PC-9 (cell line): ENCODE measurements around the gene OR6K6. TPM values are rescaled to one million over a fixed set of nuclear protein-coding genes. Genes with fewer than 3 reads are reported as not detected.

Experiments used
- Bru-seq: library from RNA; stranded (reverse); fragments of 400-500 nt; gene quantifications from one replicate; lab custom pipeline; 2021; lab: Mats Ljungman, UMichigan
- BruChase-seq, 2 experiments: library from RNA; stranded (reverse); fragments of 400-500 nt; gene quantifications; one replicate each; lab custom pipeline; 2021; lab: Mats Ljungman, UMichigan
- BruUV-seq: library from RNA; stranded (reverse); fragments of 400-500 nt; replicated peaks from 2 replicates; lab custom pipeline; 2021; lab: Mats Ljungman, UMichigan
- CTCF ChIA-PET: fragments of 300-600 bp; sonication (Branson Sonifier 250); formaldehyde crosslinking; loops from one replicate; lab custom pipeline; 2022; ENCODE audit warnings: antibody characterized with exemption; lab: Charles Lee
- POLR2A ChIA-PET: fragments of 300-600 bp; sonication (Branson Sonifier 250); formaldehyde crosslinking; loops from one replicate; lab custom pipeline; 2022; ENCODE audit warnings: antibody characterized with exemption; ENCODE audit not compliant: unreplicated experiment; lab: Charles Lee
- DNase-seq, 2 experiments: peaks; one replicate each; pipeline versions ENCODE4 v3.0.0 to v3.0.0-alpha.2; 2015 to 2022; ENCODE audit warnings: mixed read lengths in 1 of 2
- H2AFZ ChIP-seq: fragments of 200-600 bp; sonication (generic); 2 replicates; pipeline ENCODE4 v1.8.1; 2017; ENCODE audit warnings: antibody characterized with exemption
- H3F3A ChIP-seq: fragments of 200-600 bp; sonication (generic); 2 replicates; pipeline ENCODE4 v1.8.1; 2017; ENCODE audit warnings: antibody characterized with exemption, mild to moderate bottlenecking, low read depth; ENCODE audit not compliant: insufficient read depth
- H3K27ac ChIP-seq: fragments of 200-600 bp; sonication (generic); 2 replicates; pipeline ENCODE4 v1.6.1; 2016; ENCODE audit warnings: mixed run types
- H3K27me3 ChIP-seq: fragments of 200-600 bp; sonication (generic); 2 replicates; pipeline ENCODE4 v1.6.1; 2016; ENCODE audit warnings: low read depth, mixed run types; ENCODE audit not compliant: insufficient read depth
- H3K36me3 ChIP-seq: fragments of 200-600 bp; sonication (generic); 2 replicates; pipeline ENCODE4 v1.6.1; 2016; ENCODE audit warnings: low read depth, mixed run types
- H3K4me1 ChIP-seq: fragments of 200-600 bp; sonication (generic); replicated peaks from 2 replicates; pipeline ENCODE4 v1.6.1; 2016; ENCODE audit warnings: mixed run types; ENCODE audit not compliant: insufficient read depth
- H3K4me2 ChIP-seq: fragments of 200-600 bp; sonication (generic); 2 replicates; pipeline ENCODE4 v1.6.1; 2017; ENCODE audit warnings: mixed run types
- H3K4me3 ChIP-seq: fragments of 200-600 bp; sonication (generic); 2 replicates; pipeline ENCODE4 v1.6.1; 2016; ENCODE audit warnings: mixed run types
- H3K79me2 ChIP-seq: fragments of 200-600 bp; sonication (generic); 2 replicates; pipeline ENCODE4 v1.6.1; 2017; ENCODE audit warnings: low read depth, mixed run types
- H3K9me2 ChIP-seq: fragments of 200-600 bp; sonication (generic); 2 replicates; pipeline ENCODE4 v1.8.1; 2017; ENCODE audit warnings: mild to moderate bottlenecking; ENCODE audit not compliant: insufficient read depth
- H3K9me3 ChIP-seq: fragments of 200-600 bp; sonication (generic); 2 replicates; pipeline ENCODE4 v1.8.1; 2016; ENCODE audit warnings: low read depth; ENCODE audit not compliant: insufficient read depth
- H4K20me1 ChIP-seq: fragments of 200-600 bp; sonication (generic); 2 replicates; pipeline ENCODE4 v1.8.1; 2017; ENCODE audit not compliant: insufficient read depth
- EZH2 ChIP-seq: fragments of 200-600 bp; sonication (generic); IDR thresholded peaks from 2 replicates; pipeline ENCODE4 v1.8.0; 2017; ENCODE audit warnings: antibody characterized with exemption, low read depth
- intact Hi-C: fragments of 100-400 bp; cut with micrococcal nuclease; formaldehyde crosslinking; loops from one replicate; pipeline ENCODE4 v1.10.0; 2022; ENCODE audit not compliant: unreplicated experiment
- long read RNA-seq: library from polyadenylated mRNA; stranded (forward); transcript quantifications from one replicate; pipeline ENCODE4 v2.0.0, GENCODE V29; 2022
- total RNA-seq: library from RNA; stranded (reverse); gene quantifications from 2 replicates; pipeline ENCODE4 v1.2.3, GENCODE V29; 2021
- TF ChIP-seq, protein P1 (sequence below): fragments of 200-600 bp; sonication (generic); conservative IDR thresholded peaks from 2 replicates; pipeline ENCODE4 v1.6.1; 2017; ENCODE audit warnings: mixed run types, antibody characterized with exemption, mild to moderate bottlenecking, moderate library complexity

OR6K6 gene
- total RNA-seq, result not detected in 2 replicates
- not detected for Bru-seq, nascent RNA
- BruChase-seq, experiment 1, labeled RNA remaining after a 2-hour chase, result not detected
- not detected for BruChase-seq, experiment 2, labeled RNA remaining after a 6-hour chase
- long read RNA-seq, result 0 reads

GRCh38 chr1:158754420-158754819, at the start of gene OR6K6:
TSS of gene OR6K6 (plus strand) at chr1:158754720. CDS start at chr1:158754888, 168 bp downstream.
- H3K9me2 ChIP-seq, result no peaks in the 10 kb centered on the region
- peaks cover 7% of the 10 kb centered on the region for H3K27me3 ChIP-seq
- no peak within 1 kb of the TSS; the same call in 1 of the 2 replicates for H2AFZ ChIP-seq
- intact Hi-C loops, result no loop called here
- H3K4me2 ChIP-seq, result no peak within 1 kb of the TSS
- H3K79me2 ChIP-seq, result no peaks in the 10 kb centered on the region
- no peaks in the 10 kb centered on the region for H4K20me1 ChIP-seq
- no TSS peak for BruUV-seq
- H3K36me3 ChIP-seq, result no peaks in the 10 kb centered on the region
- no peak within 1 kb of the TSS for H3K4me3 ChIP-seq
- ChIA-PET POLR2A (no interaction called here), CTCF (no interaction called here)
- TF ChIP-seq EZH2, result no peak
- TF ChIP-seq, protein P1, sequence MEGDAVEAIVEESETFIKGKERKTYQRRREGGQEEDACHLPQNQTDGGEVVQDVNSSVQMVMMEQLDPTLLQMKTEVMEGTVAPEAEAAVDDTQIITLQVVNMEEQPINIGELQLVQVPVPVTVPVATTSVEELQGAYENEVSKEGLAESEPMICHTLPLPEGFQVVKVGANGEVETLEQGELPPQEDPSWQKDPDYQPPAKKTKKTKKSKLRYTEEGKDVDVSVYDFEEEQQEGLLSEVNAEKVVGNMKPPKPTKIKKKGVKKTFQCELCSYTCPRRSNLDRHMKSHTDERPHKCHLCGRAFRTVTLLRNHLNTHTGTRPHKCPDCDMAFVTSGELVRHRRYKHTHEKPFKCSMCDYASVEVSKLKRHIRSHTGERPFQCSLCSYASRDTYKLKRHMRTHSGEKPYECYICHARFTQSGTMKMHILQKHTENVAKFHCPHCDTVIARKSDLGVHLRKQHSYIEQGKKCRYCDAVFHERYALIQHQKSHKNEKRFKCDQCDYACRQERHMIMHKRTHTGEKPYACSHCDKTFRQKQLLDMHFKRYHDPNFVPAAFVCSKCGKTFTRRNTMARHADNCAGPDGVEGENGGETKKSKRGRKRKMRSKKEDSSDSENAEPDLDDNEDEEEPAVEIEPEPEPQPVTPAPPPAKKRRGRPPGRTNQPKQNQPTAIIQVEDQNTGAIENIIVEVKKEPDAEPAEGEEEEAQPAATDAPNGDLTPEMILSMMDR, result no peak
- no peaks in the 10 kb centered on the region for H3K9me3 ChIP-seq
- no peaks in the 10 kb centered on the region for H3K4me1 ChIP-seq
- H3K27ac ChIP-seq, result no peak within 1 kb of the TSS
- no peaks in the 10 kb centered on the region for H3F3A ChIP-seq
- DNase-seq, result no peak

- DNase-seq, result no peak
- H3K27me3 ChIP-seq, result 0 out of 2 replicates have a peak, but pooled peaks cover 5% of the 10 kb centered on the region
- no peaks in the 10 kb centered on the region for H4K20me1 ChIP-seq
- H3K9me2 ChIP-seq, result no peaks in the 10 kb centered on the region
- no peaks in the 10 kb centered on the region for H3K79me2 ChIP-seq
- intact Hi-C loops, result no loop called here
- H3K9me3 ChIP-seq, result no peaks in the 10 kb centered on the region
- TF ChIP-seq EZH2, result no peak
- TF ChIP-seq, protein P1, result no peak
- no peak overlapping the region for H2AFZ ChIP-seq
- H3K36me3 ChIP-seq, result no peaks in the 10 kb centered on the region
- no peaks in the 10 kb centered on the region for H3K4me1 ChIP-seq
- ChIA-PET CTCF (no interaction called here), POLR2A (interaction anchor here (0.5 kb wide), 1 partner anchor 788 kb away, joined by 3 read pairs; no protein-coding TSS in a partner anchor)
- no peak overlapping the region for H3K4me2 ChIP-seq
- no peak overlapping the region for H3K27ac ChIP-seq
- no peak overlapping the region for H3K4me3 ChIP-seq
- no TSS peak for BruUV-seq
- no peaks in the 10 kb centered on the region for H3F3A ChIP-seq
Observed at GRCh38 chr1:158706096-158706495, 48.4 kb upstream of the OR6K6 start.

GRCh38 chr1:158711098-158711497, 43.4 kb upstream of the OR6K6 start:
- POLR2A ChIA-PET, result no interaction called here
- H3K27ac ChIP-seq, result no peak overlapping the region
- no peaks in the 10 kb centered on the region for H3K79me2 ChIP-seq
- H3F3A ChIP-seq, result no peaks in the 10 kb centered on the region
- no peaks in the 10 kb centered on the region for H3K27me3 ChIP-seq
- no peak overlapping the region for H3K4me3 ChIP-seq
- CTCF ChIA-PET, result no interaction called here
- no peaks in the 10 kb centered on the region for H4K20me1 ChIP-seq
- H2AFZ ChIP-seq, result no peak overlapping the region
- TF ChIP-seq, protein P1, result no peak
- no peak for TF ChIP-seq EZH2
- H3K9me3 ChIP-seq, result no peaks in the 10 kb centered on the region
- intact Hi-C loops, result no loop called here
- no peaks in the 10 kb centered on the region for H3K9me2 ChIP-seq
- H3K4me1 ChIP-seq, result no peaks in the 10 kb centered on the region
- no peaks in the 10 kb centered on the region for H3K36me3 ChIP-seq
- no peak for DNase-seq
- no TSS peak for BruUV-seq
- no peak overlapping the region for H3K4me2 ChIP-seq
